ENCODE measurements around the gene DOCK2.
A peak's percentile ranks its signal among the peaks of the same experiment; 100 is the strongest.

The DOCK2 gene

DNA sequence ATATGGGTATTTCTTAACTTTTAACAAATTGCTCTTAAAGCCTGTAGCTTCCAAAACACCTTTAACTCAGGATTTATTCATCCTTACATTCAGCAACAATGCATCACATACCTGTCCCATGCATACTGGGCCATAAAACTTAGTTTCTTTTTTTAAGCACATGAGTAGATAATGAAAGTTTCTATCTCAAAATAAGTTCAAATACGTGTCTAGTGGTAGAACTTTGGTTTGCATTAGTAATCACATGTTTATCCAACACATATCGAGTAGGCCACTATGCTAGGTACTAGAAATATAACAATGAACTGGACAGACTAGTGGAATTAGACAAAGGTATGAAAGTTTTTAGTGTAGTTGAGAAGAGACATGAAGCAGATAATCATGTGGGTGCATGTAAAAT, 99.6 kb downstream of the DOCK2 start:
- TF ChIP-seq, protein P1, sequence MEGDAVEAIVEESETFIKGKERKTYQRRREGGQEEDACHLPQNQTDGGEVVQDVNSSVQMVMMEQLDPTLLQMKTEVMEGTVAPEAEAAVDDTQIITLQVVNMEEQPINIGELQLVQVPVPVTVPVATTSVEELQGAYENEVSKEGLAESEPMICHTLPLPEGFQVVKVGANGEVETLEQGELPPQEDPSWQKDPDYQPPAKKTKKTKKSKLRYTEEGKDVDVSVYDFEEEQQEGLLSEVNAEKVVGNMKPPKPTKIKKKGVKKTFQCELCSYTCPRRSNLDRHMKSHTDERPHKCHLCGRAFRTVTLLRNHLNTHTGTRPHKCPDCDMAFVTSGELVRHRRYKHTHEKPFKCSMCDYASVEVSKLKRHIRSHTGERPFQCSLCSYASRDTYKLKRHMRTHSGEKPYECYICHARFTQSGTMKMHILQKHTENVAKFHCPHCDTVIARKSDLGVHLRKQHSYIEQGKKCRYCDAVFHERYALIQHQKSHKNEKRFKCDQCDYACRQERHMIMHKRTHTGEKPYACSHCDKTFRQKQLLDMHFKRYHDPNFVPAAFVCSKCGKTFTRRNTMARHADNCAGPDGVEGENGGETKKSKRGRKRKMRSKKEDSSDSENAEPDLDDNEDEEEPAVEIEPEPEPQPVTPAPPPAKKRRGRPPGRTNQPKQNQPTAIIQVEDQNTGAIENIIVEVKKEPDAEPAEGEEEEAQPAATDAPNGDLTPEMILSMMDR (conservative IDR thresholded peaks at IDR 0.05): no peak
- H3K27ac ChIP-seq: no peak overlapping the region

DNA sequence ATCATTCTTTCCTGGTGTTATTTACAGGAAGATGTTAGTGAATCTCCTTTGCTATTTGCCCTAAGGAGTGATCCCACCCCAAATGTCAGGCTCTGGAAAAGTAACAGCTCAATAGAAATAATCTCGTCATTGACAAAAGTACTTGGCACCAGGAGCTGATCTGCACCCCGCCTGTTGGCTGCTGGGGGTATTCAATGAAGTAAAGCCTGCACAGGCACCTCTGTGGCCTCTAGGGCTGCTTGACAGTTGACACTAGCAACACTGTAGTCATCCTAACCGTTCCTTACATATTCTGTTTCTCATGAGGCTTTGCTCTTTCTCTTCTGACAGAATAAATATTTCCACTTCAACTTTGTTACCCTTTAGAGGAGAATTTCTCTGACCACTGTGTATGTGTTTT, 103.4 kb downstream of the DOCK2 start:
- TF ChIP-seq, protein P1 (conservative IDR thresholded peaks at IDR 0.05): no peak
- no peak overlapping the region for H3K27ac ChIP-seq

DNA sequence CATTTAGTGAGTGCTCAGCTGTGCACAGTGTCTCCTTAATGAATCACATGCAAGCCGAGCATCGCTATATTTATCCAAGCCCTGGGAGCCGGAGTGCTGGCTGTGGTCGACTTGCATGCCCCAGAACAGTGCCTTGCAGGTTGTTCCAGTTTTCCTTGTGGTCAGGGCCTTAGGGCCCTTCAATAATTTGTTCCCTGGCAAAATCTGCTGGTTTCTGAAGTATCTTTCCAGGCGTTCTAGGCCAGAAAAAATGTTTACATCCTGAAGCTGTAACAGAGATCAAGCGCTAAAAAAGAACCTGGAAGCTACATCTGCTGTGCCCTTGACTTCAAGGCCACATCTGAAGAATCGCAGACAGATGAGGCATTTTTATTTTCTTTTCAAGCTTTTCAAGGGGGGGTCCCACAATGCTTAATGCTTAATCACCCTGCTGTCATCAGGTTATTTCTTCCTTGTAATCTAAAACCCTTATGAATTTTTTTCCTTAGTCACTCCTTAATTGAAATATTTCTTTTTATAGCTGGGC, 105.8 kb downstream of the DOCK2 start:
- no peak overlapping the region for H3K27ac ChIP-seq
- TF ChIP-seq, protein P1 (conservative IDR thresholded peaks at IDR 0.05): no peak

DNA sequence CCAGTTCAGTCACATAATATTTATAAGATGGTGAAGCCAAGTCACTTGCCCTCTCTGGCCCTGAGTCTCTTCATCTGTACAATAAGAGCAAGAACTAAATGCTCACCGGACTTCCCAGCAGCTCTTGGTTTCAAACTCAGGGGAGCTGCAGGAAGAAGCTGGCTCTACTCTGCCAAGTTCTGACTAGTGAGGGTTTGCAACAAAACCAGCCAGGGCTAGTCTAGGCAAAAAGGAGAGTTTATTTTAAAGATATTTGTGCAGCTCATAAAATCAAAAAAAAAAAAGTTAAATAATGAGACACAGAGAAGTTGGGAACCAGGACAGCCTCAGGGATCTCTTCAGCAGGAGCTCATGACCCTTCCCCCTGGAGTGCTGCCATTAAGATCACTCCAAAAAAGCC, 107.3 kb downstream of the DOCK2 start:
- TF ChIP-seq, protein P1 (conservative IDR thresholded peaks at IDR 0.05): no peak
- H3K27ac ChIP-seq: no peak overlapping the region

DNA sequence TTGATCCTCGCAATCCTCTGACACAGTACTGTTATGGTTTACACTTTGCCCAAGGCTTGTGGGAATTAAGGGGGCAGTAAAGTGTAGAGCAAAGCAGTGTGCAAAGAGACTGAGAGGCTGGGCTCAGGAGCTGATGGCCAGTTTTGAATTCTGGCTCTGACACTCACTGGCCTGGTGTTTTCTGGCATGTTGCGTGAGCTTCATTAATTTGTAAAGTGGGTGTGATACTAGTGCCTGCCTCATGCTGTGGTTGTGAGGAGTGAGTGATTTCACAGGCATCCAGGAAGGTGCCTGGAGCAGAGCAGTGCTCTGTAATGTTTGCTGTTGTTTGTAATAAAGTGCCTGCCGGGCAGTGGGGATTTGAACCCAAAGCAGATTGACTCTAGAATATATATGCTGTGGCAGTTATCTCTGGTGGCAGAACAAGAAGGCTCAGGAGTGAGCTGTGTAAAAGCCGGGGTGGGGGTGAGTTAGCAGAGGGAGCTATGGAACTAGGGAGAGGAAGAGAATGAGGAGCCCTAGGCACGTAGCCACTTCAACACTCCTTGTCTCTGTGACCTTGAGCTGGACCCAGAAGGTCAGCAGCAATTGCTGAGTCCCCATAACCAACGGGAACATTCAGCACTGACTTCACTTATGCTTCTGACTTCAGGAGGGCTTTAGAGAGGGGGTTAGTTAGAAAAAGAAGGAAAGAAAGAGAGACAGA, 108.5 kb downstream of the DOCK2 start:
- TF ChIP-seq, protein P1 (conservative IDR thresholded peaks at IDR 0.05): no peak

DNA sequence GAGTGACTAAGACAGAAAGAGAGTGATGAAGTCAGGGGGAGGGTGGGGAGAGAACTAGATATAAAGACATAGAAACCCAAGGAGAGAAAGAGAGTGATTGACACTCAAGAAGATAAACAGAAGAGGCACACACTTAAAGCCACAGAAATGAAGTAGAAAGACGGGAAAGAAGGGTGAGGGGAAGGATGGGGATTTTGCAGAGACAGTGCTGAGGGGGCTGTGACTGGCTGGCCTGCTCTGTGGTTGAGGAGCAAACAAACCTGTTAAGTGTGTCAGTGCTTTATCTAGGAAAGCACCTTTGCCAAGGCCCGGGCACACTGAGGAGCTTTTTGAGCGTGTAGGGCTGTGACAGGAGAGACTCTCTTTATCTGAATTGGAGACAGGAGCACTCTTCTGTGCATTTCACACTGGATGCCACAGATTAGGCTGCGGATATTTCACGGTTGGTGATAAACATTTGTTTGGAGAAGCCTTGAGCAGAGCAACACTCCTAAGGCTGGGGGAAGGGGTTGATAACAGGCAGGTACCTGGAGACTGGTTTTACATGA, 109.1 kb downstream of the DOCK2 start:
- H3K27ac ChIP-seq: peak overlapping the region; percentile 34
- TF ChIP-seq, protein P1 (conservative IDR thresholded peaks at IDR 0.05): no peak

More for the DNA sequence above, 108.5 kb downstream of the DOCK2 start:
- no peak overlapping the region; the same call in 1 of the 2 replicates for H3K27ac ChIP-seq

DNA sequence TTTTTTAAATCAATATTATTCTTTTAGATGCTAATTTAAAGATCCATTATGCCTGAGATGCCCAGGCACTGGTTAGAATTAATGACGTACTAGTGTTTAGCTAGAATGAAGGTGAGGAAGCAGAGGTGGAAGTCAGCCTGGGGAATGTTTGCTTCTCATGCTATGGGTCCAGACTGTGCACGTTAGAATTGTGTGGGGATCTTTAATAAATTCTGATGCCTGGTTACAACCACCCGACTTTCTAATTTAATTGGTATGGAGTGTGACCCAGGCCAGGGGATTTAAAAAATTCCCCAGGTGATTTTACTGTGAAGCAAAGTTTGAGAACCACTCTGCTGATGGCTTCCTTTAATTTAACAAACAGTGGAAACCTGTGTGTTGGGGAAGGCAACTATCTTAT, 111.1 kb downstream of the DOCK2 start:
- TF ChIP-seq, protein P1 (conservative IDR thresholded peaks at IDR 0.05): no peak

More for the DNA sequence above, 111.1 kb downstream of the DOCK2 start:
- no peak overlapping the region for H3K27ac ChIP-seq
